ENCODE measurements around the gene TMEM116.
"Not testable (repeated sequence)": the region's sequence is repeated elsewhere in the genome, so short reads cannot be mapped to it uniquely, and the experiment has no call there.

The TMEM116 gene

DNA sequence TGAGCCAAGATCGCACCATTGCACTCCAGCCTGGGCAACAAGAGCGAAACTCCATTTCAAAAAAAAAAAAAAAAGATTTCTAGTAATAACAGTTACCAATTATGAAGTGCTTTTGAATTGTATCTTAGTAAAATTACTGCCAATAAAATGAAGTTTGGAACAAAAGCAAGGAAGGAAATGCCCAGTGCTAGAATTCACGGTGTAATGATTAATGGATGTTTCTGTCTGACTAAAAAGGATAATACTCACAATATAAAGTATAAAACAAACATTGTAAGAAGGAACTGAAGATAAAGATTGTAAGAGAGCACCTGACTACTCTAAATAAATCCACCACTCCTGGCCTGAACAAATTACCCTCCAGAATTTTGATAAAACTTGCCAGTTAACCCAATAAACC lies 4.0 kb downstream of the TMEM116 start:
- DNase-seq = no peak

DNA sequence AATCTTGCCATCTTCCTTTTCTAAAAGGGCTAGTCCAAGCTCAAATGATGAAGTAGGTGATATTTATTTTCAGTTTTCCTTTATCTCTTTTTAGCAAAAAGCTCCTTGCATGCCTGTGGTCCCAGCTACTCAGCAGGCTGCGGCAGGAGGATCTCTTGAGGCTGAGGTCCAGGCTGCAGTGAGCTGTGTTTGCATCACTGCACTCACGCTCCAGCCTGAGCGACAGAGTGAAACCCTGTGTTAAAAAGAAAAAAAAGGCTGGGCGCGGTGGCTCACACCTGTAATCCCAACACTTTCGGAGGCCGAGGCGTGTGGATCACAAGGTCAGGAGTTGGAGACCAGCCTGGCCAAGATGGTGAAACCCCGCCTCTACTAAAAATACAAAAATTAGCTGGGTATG lies 5.0 kb downstream of the TMEM116 start:
- no peak for DNase-seq

DNA sequence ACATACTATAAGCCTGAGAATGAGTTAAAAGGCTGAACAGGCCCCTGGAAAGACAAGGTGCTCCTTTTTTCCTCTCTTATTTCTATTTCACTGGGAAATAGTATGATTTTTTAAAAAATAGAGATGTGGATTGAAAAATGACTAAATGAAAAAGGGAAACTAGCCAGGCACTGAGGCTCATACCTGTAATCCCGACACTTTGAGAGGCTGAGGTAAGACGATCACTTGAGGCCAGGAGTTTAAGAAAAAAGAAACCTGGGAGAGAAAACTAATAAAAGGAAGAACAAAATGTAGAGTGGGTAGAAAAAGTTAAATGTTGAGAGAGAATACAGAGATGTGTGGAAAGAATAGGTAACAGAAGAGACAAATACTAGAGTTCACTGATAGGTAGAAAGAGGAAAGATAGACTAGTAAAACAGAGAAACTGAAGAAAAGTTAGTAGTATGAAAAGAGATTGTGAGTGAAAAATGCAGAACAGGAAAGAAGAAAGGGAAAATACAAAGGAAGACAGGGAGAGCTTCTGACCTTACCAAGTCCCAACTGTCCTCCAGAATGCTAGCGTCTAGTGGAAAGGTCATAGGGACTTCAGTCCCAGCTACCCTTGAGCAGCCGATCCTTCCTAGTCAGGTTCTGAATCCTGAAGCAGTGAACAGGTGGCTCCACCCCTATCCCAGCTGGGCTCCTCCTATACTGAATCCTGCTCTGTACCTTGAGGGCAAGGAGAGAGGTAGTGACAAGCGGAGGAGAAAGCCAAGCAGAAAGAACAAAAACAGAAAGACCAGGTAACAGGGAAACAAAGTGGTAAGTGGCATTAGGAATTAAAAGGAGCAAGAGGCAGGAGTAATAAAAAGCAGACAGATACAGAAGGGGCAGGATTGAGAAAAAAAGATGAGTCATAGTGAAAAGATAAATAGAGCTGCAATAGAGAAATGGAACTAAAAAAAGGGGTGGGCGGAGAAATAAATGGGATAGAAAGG lies 7.3 kb downstream of the TMEM116 start:
- no peak for DNase-seq

DNA sequence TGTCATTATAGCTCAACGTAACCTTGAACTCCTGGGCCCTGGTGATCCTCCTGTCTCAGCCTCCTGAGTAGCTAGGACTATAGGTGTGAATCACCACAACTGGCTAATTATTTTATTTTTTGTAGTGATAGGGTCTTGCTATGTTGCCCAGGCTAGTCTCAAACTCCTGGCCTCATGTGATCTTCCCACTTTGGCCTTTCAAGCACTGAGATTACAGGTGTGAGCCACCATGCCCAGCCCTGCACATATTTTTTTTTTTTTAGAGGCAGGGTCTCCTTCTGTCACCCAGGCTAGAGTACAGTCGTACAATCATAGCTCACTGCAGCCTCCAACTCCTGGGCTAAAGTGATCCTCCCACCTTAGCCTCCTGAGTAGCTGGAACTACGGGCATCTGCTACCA lies 8.9 kb downstream of the TMEM116 start:
- DNase-seq = no peak

- DNase-seq = no peak
Measured at GRCh38 chr12:112001576-112001975, 11.4 kb downstream of the TMEM116 start.

DNA sequence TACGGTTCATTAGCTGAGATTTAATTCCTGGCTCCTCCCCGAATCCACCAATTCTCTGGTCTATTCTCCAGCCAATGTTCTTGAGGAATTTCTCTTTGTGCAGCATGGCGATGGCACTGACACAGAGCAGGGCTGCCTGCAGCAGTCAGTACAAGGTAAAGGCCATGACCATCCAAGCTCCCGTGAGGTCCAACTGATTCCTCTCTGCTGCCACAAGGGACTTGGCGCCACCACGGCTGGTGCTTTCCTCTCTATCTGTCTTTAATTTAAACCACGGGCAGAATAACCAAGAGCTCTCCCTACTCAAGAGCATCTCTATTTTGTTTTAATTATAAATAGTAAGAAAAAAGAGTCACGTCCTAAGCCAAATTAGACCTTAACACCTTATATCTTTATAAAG lies 12.1 kb downstream of the TMEM116 start:
- DNase-seq = no peak

DNA sequence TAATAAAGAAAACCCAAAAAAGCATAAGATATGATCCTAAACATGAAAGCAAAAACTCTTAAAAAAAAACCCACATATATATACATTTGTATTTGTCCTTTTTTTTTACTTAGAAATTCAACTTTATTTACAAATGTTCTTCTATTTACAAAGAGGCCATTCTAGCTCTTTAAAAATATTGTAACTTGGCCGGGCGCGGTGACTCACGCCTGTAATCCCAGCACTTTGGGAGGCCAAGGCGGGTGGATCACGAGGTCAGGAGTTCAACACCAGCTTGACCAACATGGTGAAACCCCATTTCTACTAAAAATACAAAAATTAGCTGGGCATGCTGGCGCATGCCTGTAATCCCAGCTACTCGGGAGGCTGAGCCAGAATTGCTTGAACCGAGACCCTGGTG lies 13.8 kb downstream of the TMEM116 start:
- DNase-seq = not testable (repeated sequence)

GRCh38 chr12:111998015-111998414 lies 14.9 kb downstream of the TMEM116 start:
- no peak for DNase-seq

GRCh38 chr12:111997300-111997699 lies 15.7 kb downstream of the TMEM116 start:
- no peak for DNase-seq

DNA sequence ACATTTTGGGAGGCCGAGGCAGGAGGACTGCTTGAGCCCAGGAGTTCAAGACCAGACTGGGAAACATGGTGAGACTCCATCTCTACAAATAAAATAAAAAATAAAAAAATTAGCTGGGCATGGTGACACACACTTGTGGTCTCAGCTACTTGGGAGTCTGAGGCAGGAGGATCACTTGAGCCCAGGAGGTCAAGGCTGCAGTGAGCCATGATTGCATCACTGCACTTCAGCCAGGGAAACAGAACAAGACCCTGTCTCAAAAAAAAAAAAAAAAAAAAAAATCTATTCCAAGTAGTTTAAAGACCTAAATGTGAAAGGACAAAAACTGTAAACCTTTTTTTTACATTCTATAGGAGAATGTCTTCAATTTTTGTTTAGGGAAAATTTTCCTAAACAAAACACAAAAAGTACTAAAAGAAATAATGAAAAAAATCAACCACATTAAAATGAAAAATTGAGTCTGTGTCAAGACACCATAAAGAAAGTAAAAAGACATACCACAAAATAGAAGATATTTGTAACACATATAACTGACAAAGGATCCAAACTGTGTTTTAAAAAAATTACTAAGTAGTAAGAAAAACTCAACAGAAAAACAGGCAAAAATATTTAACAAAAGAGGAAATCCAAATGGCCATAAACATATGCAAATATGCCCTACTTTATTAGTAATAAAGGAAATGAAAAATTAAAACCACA lies 17.0 kb downstream of the TMEM116 start:
- DNase-seq = no peak

DNA sequence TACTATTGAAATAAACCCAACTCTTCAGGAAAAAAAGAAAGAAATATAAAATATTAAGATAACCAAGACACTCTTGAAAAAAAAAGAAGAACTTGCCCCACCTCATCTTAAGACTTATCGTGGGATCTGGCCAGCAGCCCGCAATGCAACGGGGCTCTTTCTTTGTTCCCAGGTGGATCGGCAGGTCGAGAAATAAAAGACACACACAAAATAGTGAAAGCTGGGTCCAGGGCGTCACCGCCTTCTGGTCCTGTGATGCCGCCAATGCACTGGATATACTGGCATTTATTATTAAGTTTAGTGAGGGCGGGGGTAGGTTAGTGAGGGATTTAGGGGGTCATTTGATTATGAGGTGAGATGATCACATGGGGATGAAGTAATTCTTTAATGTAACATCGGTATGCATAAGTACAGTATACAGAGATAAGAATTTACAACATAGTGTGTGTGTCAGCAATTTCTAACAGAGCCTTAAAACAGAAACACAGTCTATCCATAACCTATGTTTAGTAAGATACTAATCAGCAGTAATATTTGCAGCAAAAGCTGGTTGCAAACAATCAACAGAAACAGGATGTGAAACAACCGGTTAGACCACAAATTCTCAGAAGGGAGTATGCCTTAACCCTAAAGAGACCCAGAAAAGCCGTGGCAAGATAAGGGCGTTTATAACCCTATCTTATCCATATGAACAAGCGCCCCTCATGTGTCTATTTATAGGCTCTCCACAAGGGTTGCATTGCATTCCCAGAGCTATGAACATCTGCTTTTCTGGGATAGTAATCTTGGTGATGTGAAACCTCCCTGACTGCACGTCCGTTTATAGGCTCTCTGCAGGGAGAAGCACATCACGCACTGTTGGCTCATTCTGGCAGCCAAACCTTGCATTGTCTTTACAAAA lies 18.5 kb downstream of the TMEM116 start:
- not testable (repeated sequence) for DNase-seq

DNA sequence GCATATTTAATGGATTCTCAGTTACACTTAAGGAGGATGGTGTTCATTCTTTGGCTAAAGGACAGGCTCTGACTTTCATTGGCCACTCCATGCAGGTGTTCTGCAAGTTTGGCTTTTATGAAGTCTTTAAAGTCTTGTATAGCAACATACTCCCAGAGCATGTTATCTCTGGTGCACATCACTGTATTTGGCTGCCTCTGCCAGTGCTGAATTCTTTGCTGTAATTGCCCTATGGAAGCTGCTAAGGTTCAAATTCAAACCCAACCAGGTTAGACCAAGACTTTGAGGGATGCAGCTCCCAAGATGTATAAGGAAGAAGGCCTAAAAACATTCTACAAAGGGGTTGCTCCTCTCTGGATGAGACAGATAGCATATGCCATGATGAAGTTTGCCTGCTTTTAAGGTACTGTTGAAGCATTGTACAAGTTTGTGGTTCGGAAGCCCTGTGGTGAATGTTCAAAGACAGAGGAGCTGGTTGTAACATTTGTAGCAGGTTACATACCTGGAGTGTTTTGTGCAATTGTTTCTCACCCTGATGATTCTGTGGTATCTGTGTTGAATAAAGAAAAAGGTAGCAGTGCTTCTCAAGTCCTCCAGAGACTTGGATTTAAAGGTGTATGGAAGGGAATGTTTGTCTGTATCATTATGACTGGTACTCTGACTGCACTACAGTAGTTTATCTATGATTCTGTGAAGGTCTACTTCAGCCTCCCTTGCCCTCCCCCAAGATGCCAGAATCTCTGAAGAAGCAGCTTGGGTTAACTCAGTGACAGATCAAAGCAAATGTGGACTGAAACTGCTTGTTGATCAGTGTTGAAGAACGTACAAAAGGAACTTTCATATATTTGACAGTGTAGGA lies 19.4 kb downstream of the TMEM116 start:
- DNase-seq = no peak

GRCh38 chr12:111992464-111992863 lies 20.5 kb downstream of the TMEM116 start:
- DNase-seq = no peak

GRCh38 chr12:111991946-111992345 lies 21.0 kb downstream of the TMEM116 start:
- DNase-seq = no peak

DNA sequence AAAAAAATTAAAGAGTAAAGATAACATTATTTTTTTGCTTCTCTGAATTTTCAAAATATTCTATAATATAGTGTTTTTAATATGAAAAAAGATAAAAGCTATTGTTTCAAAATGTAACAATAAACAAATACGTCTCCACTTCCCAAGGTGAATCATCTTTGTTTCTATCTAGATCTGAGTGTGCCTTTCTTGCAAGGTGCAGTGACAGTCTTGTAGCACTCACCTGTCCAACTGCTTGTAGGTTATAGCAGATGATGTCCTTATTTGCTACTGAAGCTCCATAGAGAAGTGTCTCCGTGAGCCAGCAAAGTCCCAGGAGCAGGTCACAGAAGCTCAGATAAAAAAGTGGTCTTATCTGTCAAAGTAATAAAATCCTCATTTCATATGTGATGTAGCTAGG lies 21.4 kb downstream of the TMEM116 start:
- DNase-seq = no peak

- DNase-seq = no peak
Measured at GRCh38 chr12:111984820-111985219, 28.1 kb downstream of the TMEM116 start.

DNA sequence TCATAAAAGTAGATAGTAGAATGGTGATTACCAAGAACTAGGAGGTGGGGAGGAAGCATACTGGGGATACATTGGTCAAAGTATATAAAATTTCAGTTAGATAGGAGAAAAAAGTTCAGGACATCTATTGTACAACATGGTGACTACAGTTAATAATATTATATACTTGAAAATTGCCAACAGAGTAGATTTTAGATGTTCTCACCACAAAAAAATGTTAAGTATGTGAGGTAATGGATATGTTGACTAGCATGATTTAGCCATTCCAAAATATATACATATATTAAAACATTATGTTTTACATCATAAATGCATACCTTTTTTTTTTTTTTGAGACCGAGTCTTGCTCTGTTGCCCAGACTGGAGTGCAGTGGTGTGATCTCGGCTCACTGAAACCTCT lies 31.0 kb downstream of the TMEM116 start:
- DNase-seq = no peak

GRCh38 chr12:111980598-111980997 lies 32.4 kb downstream of the TMEM116 start:
- DNase-seq = no peak

GRCh38 chr12:111978545-111978944 lies 34.4 kb downstream of the TMEM116 start:
- no peak for DNase-seq

GRCh38 chr12:111976860-111977259 lies 36.1 kb downstream of the TMEM116 start:
- no peak for DNase-seq

GRCh38 chr12:111976291-111976690 lies 36.7 kb downstream of the TMEM116 start:
- no peak for DNase-seq
